ENCODE data around the gene SELENOH.

Gene SELENOH

DNA sequence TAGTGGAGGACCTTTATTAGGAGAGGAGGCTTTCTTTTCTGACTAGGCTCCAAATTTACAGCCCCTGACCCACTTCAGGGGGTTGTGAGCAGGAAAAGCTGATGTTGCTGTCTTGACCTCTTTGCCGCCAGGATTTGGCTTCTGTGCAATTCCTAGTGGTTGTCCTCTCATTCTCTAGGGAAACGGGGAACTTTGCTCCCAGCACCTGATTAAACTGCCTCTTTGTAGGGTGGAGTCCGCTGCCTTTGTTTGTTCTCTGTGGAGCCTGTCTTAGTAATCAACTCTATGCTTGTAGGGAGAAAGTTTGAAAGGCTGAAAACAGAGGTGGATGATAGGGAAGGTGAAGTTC is 36.7 kb downstream of the SELENOH start:
- H3K9me3 ChIP-seq (ENCODE audit: control insufficient read depth in 5 of 5, low read length in 5 of 5): no peaks in the 10 kb centered on the region
- H3K4me1 ChIP-seq (ENCODE audit: control insufficient read depth in 5 of 5, insufficient read depth in 5 of 5, low read length in 5 of 5): peaks cover 15 to 91% (median 75%) of the 10 kb centered on the region in 5 donors
- peaks cover 0 to 3% (median 0%) of the 10 kb centered on the region in 5 donors for H3K36me3 ChIP-seq (ENCODE audit: control insufficient read depth in 5 of 5, insufficient read depth in 5 of 5, low read length in 5 of 5)
- peak overlapping the region in 4 of 5 donors; percentile 23 to 57 (median 34) for H3K4me3 ChIP-seq (ENCODE audit: low read depth in 1 of 5, low read length in 5 of 5)
- H3K27ac ChIP-seq (ENCODE audit: low read depth, low read length): peak overlapping the region; percentile 91
- H3K9ac ChIP-seq (ENCODE audit: low read length in 5 of 5): peak overlapping the region in 4 of 5 donors; percentile 7 to 73 (median 43)
- no peaks in the 10 kb centered on the region for H3K27me3 ChIP-seq (ENCODE audit: control insufficient read depth in 5 of 5, insufficient read depth in 4 of 5, low read length in 5 of 5)

DNA sequence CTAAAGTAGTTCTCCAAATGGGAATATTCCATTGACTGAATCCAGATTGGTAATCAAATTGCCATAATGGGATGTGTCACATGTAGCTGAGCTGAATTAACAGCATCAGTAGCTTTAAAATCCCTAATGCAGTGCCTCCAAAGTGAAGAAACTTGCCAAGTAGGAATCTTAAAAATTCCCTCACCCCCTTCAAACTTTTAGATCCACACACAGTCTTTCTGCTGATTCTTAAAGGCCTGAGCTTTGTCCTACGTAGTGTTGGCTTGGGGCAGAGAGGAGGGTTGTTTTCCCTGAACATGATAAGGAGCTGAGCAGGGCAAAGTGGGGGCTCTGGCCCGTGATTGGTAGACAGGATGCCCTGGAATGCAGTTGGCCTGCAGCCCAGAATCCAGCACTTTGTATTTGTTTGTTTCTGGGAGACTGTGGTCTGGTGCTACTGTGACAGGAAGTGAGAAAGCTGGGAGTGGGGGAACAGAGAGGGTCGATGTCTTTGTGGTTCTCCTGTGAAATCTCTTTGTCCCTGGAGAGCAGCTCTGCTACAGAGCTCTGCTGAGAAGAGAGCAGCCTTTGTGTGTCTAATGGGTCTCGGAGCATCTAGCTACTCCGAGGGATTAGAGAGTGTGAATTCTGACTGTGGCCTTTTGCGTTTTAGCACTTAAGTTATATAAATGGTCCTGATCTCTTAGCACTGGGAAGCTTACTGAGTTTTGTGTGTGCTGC is 37.2 kb downstream of the SELENOH start:
- H3K27ac ChIP-seq (ENCODE audit: low read depth, low read length): peak overlapping the region; percentile 91
- no peaks in the 10 kb centered on the region for H3K27me3 ChIP-seq (ENCODE audit: control insufficient read depth in 5 of 5, insufficient read depth in 4 of 5, low read length in 5 of 5)
- peak overlapping the region; percentile 39 to 73 (median 55) for H3K9ac ChIP-seq (ENCODE audit: low read length in 5 of 5)
- H3K4me3 ChIP-seq (ENCODE audit: low read depth in 1 of 5, low read length in 5 of 5): peak overlapping the region; percentile 23 to 57 (median 30)
- peaks cover 0 to 3% (median 0%) of the 10 kb centered on the region in 5 donors for H3K36me3 ChIP-seq (ENCODE audit: control insufficient read depth in 5 of 5, insufficient read depth in 5 of 5, low read length in 5 of 5)
- no peaks in the 10 kb centered on the region for H3K9me3 ChIP-seq (ENCODE audit: control insufficient read depth in 5 of 5, low read length in 5 of 5)
- H3K4me1 ChIP-seq (ENCODE audit: control insufficient read depth in 5 of 5, insufficient read depth in 5 of 5, low read length in 5 of 5): peaks cover 15 to 87% (median 75%) of the 10 kb centered on the region in 5 donors

DNA sequence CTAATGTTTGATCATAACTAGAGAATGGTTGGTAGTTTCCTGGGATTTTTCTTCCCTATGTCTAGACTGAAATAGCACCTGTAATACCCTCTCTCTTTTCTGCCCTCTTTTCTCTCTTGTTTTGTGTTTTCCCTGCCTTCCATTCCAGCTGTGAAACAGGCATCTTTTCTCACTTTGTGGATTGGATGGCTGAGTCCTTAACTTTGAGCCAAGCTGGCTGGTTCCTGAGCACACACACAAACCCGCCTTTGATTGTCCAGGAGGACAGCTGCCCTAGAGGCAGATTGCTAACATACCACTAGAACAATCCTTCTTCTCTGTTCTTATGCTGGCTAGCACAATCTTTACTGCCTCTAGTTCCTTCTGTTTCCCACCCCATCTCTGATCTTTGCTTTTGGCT is 38.0 kb downstream of the SELENOH start:
- Histone ChIP-seq H3K9ac (ENCODE audit: low read length in 5 of 5) (peak overlapping the region in 4 of 5 donors; percentile 39 to 73 (median 55)), H3K4me1 (ENCODE audit: control insufficient read depth in 5 of 5, insufficient read depth in 5 of 5, low read length in 5 of 5) (peaks cover 14 to 83% (median 71%) of the 10 kb centered on the region in 5 donors), H3K27me3 (ENCODE audit: control insufficient read depth in 5 of 5, insufficient read depth in 4 of 5, low read length in 5 of 5) (no peaks in the 10 kb centered on the region), H3K4me3 (ENCODE audit: low read depth in 1 of 5, low read length in 5 of 5) (peak overlapping the region in 3 of 5 donors; percentile 7 to 26 (median 23)), H3K36me3 (ENCODE audit: control insufficient read depth in 5 of 5, insufficient read depth in 5 of 5, low read length in 5 of 5) (peaks cover 0 to 3% (median 0%) of the 10 kb centered on the region in 5 donors), H3K9me3 (ENCODE audit: control insufficient read depth in 5 of 5, low read length in 5 of 5) (no peaks in the 10 kb centered on the region), H3K27ac (ENCODE audit: low read depth, low read length) (peak overlapping the region; percentile 91)

DNA sequence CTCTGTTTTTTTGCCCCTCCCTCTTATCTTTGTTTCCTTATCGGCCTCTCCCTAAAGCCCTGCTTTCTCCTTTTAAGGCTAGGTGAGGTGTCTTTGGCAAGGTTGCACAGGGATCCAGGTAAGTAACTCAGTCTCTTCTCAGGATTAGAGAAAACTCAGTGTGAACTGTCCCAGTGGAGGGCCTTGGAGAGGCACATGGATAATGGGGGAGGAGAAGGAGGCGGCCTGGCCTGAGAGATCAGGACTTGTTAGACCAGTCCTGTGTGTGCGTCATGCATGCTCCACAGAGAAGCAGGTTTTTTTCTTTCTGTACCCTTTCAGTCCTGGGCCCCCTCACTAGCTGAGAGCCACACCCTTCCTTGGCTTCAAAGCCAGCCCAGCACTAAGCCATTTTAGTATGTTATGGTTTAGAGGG is 40.2 kb downstream of the SELENOH start:
- Histone ChIP-seq H3K4me1 (ENCODE audit: control insufficient read depth in 5 of 5, insufficient read depth in 5 of 5, low read length in 5 of 5) (peaks cover 10 to 81% (median 53%) of the 10 kb centered on the region in 5 donors), H3K9me3 (ENCODE audit: control insufficient read depth in 5 of 5, low read length in 5 of 5) (no peaks in the 10 kb centered on the region), H3K27ac (ENCODE audit: low read depth, low read length) (peak overlapping the region; percentile 57), H3K4me3 (ENCODE audit: low read depth in 1 of 5, low read length in 5 of 5) (no peak overlapping the region), H3K9ac (ENCODE audit: low read length in 5 of 5) (peak overlapping the region in 2 of 5 donors; percentile 30 to 57), H3K36me3 (ENCODE audit: control insufficient read depth in 5 of 5, insufficient read depth in 5 of 5, low read length in 5 of 5) (peaks cover 0 to 3% (median 0%) of the 10 kb centered on the region in 5 donors), H3K27me3 (ENCODE audit: control insufficient read depth in 5 of 5, insufficient read depth in 4 of 5, low read length in 5 of 5) (no peaks in the 10 kb centered on the region)

DNA sequence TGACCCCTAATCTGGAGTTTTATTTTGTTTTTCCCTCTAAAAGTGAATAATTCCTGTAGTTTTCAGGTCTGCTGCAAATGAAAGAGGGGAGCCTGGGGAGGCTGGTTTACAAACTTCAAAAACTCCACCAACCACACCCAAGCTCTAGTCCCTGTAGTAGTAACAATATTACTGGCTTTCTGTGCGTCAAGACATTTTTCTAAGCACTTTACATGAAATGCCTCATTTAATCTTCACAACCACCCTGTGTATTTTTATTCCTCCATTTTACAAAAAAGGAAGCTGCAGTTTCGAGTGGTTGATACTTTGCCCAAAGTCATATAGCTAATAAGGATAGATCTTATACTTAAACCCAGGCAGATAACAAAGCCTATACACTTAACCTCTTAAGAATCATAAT is 43.8 kb downstream of the SELENOH start:
- H3K36me3 ChIP-seq (ENCODE audit: control insufficient read depth in 5 of 5, insufficient read depth in 5 of 5, low read length in 5 of 5): peaks cover 0 to 3% (median 0%) of the 10 kb centered on the region in 5 donors
- peaks cover 4 to 76% (median 43%) of the 10 kb centered on the region in 5 donors for H3K4me1 ChIP-seq (ENCODE audit: control insufficient read depth in 5 of 5, insufficient read depth in 5 of 5, low read length in 5 of 5)
- H3K9ac ChIP-seq (ENCODE audit: low read length in 5 of 5): no peak overlapping the region
- H3K4me3 ChIP-seq (ENCODE audit: low read depth in 1 of 5, low read length in 5 of 5): no peak overlapping the region
- no peaks in the 10 kb centered on the region for H3K9me3 ChIP-seq (ENCODE audit: control insufficient read depth in 5 of 5, low read length in 5 of 5)
- H3K27ac ChIP-seq (ENCODE audit: low read depth, low read length): no peak overlapping the region
- no peaks in the 10 kb centered on the region for H3K27me3 ChIP-seq (ENCODE audit: control insufficient read depth in 5 of 5, insufficient read depth in 4 of 5, low read length in 5 of 5)

DNA sequence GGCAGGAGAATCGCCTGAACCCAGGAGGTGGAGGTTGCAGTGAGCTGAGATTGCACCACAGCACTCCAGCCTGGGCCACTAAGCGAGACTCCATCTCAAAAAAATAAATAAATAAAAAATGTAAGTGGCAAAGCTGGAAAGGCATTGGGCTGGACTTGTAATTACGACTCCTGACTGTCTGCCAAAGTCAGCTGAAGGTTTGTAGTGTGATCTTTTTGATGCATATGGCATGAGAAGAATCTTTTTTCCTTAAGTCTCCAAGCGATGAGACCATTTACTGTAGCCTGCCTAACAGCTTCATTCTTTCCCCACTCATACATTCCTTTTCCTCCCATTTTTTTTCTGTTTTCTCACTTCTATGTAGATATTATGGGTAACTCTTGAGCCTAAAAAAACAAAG is 45.1 kb downstream of the SELENOH start:
- Histone ChIP-seq H3K27me3 (ENCODE audit: control insufficient read depth in 5 of 5, insufficient read depth in 4 of 5, low read length in 5 of 5) (no peaks in the 10 kb centered on the region), H3K9me3 (ENCODE audit: control insufficient read depth in 5 of 5, low read length in 5 of 5) (no peaks in the 10 kb centered on the region), H3K27ac (ENCODE audit: low read depth, low read length) (no peak overlapping the region), H3K4me1 (ENCODE audit: control insufficient read depth in 5 of 5, insufficient read depth in 5 of 5, low read length in 5 of 5) (peaks cover 4 to 73% (median 39%) of the 10 kb centered on the region in 5 donors), H3K9ac (ENCODE audit: low read length in 5 of 5) (no peak overlapping the region), H3K36me3 (ENCODE audit: control insufficient read depth in 5 of 5, insufficient read depth in 5 of 5, low read length in 5 of 5) (peaks cover 0 to 4% (median 3%) of the 10 kb centered on the region in 5 donors), H3K4me3 (ENCODE audit: low read depth in 1 of 5, low read length in 5 of 5) (no peak overlapping the region)

DNA sequence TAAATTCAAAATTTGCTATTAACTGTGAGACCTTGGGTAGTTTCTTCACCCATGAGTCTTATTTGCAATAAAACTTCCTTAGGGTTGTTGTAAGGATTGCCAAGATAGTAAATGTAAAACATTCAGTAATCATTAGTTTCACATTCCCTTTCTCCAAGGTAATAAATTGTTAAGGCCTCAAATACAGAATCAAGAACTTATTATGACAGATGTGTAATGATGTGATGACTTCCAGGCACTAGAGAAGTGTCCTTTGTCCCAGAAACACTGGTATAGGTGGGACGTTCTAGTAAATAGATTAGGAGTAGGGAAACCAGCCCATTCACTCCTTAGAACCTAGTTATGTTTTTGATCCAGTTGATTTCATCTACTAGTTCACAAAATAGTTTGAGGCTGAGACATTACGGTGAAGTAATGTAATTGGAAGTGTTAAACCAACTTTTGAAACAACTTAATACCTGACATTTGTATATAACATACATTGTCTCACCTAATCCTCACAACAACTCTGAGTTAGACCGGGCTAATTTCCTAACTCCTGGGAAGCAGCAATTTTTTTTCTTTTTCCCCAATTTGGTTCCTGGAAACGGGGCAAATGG is 45.8 kb downstream of the SELENOH start:
- Histone ChIP-seq H3K27me3 (ENCODE audit: control insufficient read depth in 5 of 5, insufficient read depth in 4 of 5, low read length in 5 of 5) (no peaks in the 10 kb centered on the region), H3K4me1 (ENCODE audit: control insufficient read depth in 5 of 5, insufficient read depth in 5 of 5, low read length in 5 of 5) (peaks cover 8 to 73% (median 39%) of the 10 kb centered on the region in 5 donors), H3K4me3 (ENCODE audit: low read depth in 1 of 5, low read length in 5 of 5) (no peak overlapping the region), H3K36me3 (ENCODE audit: control insufficient read depth in 5 of 5, insufficient read depth in 5 of 5, low read length in 5 of 5) (peaks cover 0 to 11% (median 9%) of the 10 kb centered on the region in 5 donors), H3K9ac (ENCODE audit: low read length in 5 of 5) (no peak overlapping the region), H3K27ac (ENCODE audit: low read depth, low read length) (peak overlapping the region; percentile 11), H3K9me3 (ENCODE audit: control insufficient read depth in 5 of 5, low read length in 5 of 5) (no peaks in the 10 kb centered on the region)

DNA sequence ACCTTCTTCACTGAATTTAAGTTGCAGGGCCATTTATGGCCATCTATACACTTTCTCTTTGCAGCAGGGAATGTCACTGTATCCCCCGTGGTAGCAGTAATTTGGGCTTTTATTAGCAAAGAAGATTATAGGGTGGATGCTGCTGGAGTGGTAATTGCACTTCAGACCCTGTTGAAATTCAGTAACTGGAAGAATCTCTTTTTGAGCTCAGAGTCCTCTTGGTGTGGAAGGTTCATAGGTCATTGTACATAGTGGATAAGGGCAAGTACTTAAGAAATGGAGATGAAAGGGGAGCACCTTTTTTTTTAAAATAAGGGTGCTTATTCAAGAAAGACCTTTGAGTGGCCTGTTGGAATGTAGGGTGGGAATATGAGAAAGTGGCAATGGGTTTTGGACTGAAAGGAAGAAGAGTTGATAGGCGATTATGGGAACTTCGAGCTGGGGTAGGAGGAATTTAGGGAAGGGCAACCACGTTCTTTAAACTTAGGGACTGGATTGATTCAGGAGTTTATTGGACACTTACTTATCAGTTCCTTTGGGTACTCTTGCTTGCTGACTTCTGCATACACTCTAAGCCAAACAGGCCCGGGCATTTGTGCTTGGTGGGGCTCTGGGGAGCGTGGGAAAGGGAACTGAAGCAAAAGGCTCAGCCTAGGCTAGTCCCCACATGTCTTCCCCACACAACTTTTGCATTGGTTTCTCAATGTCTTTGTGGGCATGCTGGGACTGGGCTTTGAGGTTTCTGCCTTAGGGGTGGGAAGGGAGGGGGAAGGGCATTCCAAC is 46.8 kb downstream of the SELENOH start:
- Histone ChIP-seq H3K4me1 (ENCODE audit: control insufficient read depth in 5 of 5, insufficient read depth in 5 of 5, low read length in 5 of 5) (peaks cover 12 to 76% (median 37%) of the 10 kb centered on the region in 5 donors), H3K27ac (ENCODE audit: low read depth, low read length) (no peak overlapping the region)

DNA sequence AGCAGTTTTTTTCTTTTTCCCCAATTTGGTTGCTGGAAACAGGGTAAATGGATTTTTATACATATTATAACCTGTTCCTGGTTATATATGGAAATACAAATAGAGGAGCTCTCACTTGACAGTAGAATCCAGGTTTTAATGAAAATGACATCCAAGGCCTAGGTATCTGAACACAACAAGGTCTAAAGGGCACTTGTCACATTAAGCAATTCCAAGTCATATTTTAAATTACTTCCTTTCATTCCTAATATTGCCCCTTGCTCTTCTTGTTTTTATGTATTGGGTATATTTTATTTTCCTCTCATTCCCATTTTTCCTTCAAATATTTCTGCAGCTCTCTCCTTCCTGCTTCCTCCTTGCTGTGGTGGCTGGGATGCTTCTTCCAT is 47.4 kb downstream of the SELENOH start:
- Histone ChIP-seq H3K27ac (ENCODE audit: low read depth, low read length) (no peak overlapping the region), H3K9ac (ENCODE audit: low read length in 5 of 5) (no peak overlapping the region), H3K9me3 (ENCODE audit: control insufficient read depth in 5 of 5, low read length in 5 of 5) (no peaks in the 10 kb centered on the region), H3K4me1 (ENCODE audit: control insufficient read depth in 5 of 5, insufficient read depth in 5 of 5, low read length in 5 of 5) (peaks cover 14 to 81% (median 42%) of the 10 kb centered on the region in 5 donors), H3K27me3 (ENCODE audit: control insufficient read depth in 5 of 5, insufficient read depth in 4 of 5, low read length in 5 of 5) (no peaks in the 10 kb centered on the region), H3K36me3 (ENCODE audit: control insufficient read depth in 5 of 5, insufficient read depth in 5 of 5, low read length in 5 of 5) (peaks cover 0 to 15% (median 11%) of the 10 kb centered on the region in 5 donors), H3K4me3 (ENCODE audit: low read depth in 1 of 5, low read length in 5 of 5) (no peak overlapping the region)

More for the DNA sequence above, 46.8 kb downstream of the SELENOH start:
- Histone ChIP-seq H3K9me3 (ENCODE audit: control insufficient read depth in 5 of 5, low read length in 5 of 5) (no peaks in the 10 kb centered on the region), H3K4me3 (ENCODE audit: low read depth in 1 of 5, low read length in 5 of 5) (no peak overlapping the region), H3K9ac (ENCODE audit: low read length in 5 of 5) (no peak overlapping the region), H3K36me3 (ENCODE audit: control insufficient read depth in 5 of 5, insufficient read depth in 5 of 5, low read length in 5 of 5) (peaks cover 0 to 12% (median 11%) of the 10 kb centered on the region in 5 donors), H3K27me3 (ENCODE audit: control insufficient read depth in 5 of 5, insufficient read depth in 4 of 5, low read length in 5 of 5) (no peaks in the 10 kb centered on the region)
